HG03575 (cell line): Measurements from ENCODE around the gene TMEM178A.
"Not testable (repeated sequence)": the region's sequence is repeated elsewhere in the genome, so short reads cannot be mapped to it uniquely, and the experiment has no call there.

ENCODE experiments used
- ATAC-seq: cut with Tn5 transposase; IDR thresholded peaks from one replicate; pipeline ENCODE4 v1.9.1; 2021; ENCODE audit not compliant: unreplicated experiment, insufficient number of reproducible peaks, low FRiP score; ENCODE audit errors: extremely low read depth

TMEM178A gene

GRCh38 chr2:39665811-39666490, at the start of gene TMEM178A:
Gene TMEM178A, plus strand, starts transcription at chr2:39665917. Its CDS starts 58 bp downstream, at chr2:39665975.
- ATAC-seq: no peak

GRCh38 chr2:39618236-39618635, 47.5 kb upstream of the TMEM178A start:
- ATAC-seq: no peak

GRCh38 chr2:39618736-39619135, 47.0 kb upstream of the TMEM178A start:
- ATAC-seq: no peak

GRCh38 chr2:39620067-39620466, 45.6 kb upstream of the TMEM178A start:
- no peak for ATAC-seq

GRCh38 chr2:39621596-39621995, 44.1 kb upstream of the TMEM178A start:
- ATAC-seq: no peak

GRCh38 chr2:39622860-39623259, 42.9 kb upstream of the TMEM178A start:
- no peak for ATAC-seq

GRCh38 chr2:39623917-39624316, 41.8 kb upstream of the TMEM178A start:
- ATAC-seq: no peak

GRCh38 chr2:39625193-39625926, 40.4 kb upstream of the TMEM178A start:
- ATAC-seq: no peak

- no peak for ATAC-seq
Measured at GRCh38 chr2:39625927-39626270, 39.8 kb upstream of the TMEM178A start.

- not testable (repeated sequence) for ATAC-seq
Measured at GRCh38 chr2:39628346-39628745, 37.4 kb upstream of the TMEM178A start.

GRCh38 chr2:39629646-39630045, 36.1 kb upstream of the TMEM178A start:
- no peak for ATAC-seq

GRCh38 chr2:39631256-39631655, 34.5 kb upstream of the TMEM178A start:
- ATAC-seq: no peak

- no peak for ATAC-seq
Measured at GRCh38 chr2:39631718-39632117, 34.0 kb upstream of the TMEM178A start.

GRCh38 chr2:39632876-39633275, 32.8 kb upstream of the TMEM178A start:
- ATAC-seq: no peak

- ATAC-seq: no peak
Measured at GRCh38 chr2:39636306-39636705, 29.4 kb upstream of the TMEM178A start.

GRCh38 chr2:39638581-39638980, 27.1 kb upstream of the TMEM178A start:
- ATAC-seq: no peak

GRCh38 chr2:39640107-39640506, 25.6 kb upstream of the TMEM178A start:
- no peak for ATAC-seq

- no peak for ATAC-seq
Measured at GRCh38 chr2:39640681-39641080, 25.0 kb upstream of the TMEM178A start.

- no peak for ATAC-seq
Measured at GRCh38 chr2:39641635-39642034, 24.1 kb upstream of the TMEM178A start.

- ATAC-seq: no peak
Measured at GRCh38 chr2:39642051-39642718, 23.5 kb upstream of the TMEM178A start.
